LoVo (cell line): ENCODE measurements around the gene TMEM218.
A peak's percentile ranks its signal among the peaks of the same experiment; 100 is the strongest.

Experiments used
- DNase-seq: peaks from one replicate; pipeline ENCODE4 v3.0.0-alpha.2; 2016; ENCODE audit warnings: low spot score

Gene TMEM218

GRCh38 chr11:125129316-125129993 is 18.0 kb upstream of the TMEM218 start:
- DNase-seq: no peak

- DNase-seq: no peak
These were observed 17.0 kb upstream of the TMEM218 start for GRCh38 chr11:125128450-125128849.

GRCh38 chr11:125124618-125124992 is 13.2 kb upstream of the TMEM218 start:
- DNase-seq: no peak

- peak; percentile 36 for DNase-seq
These were observed 12.7 kb upstream of the TMEM218 start for GRCh38 chr11:125123947-125124617.

- DNase-seq: no peak
These were observed 11.9 kb upstream of the TMEM218 start for GRCh38 chr11:125123194-125123946.

GRCh38 chr11:125117429-125117828 is 6.0 kb upstream of the TMEM218 start:
- DNase-seq: no peak

- DNase-seq: no peak
These were observed 3.1 kb upstream of the TMEM218 start for GRCh38 chr11:125114518-125114917.

GRCh38 chr11:125112208-125112604 is 780 bp upstream of the TMEM218 start:
- DNase-seq: no peak

- no peak for DNase-seq
These were observed 454 bp downstream of the TMEM218 start for GRCh38 chr11:125111001-125111342.

- no peak for DNase-seq
These were observed 920 bp downstream of the TMEM218 start for GRCh38 chr11:125110506-125110905.

- no peak for DNase-seq
These were observed 3.0 kb downstream of the TMEM218 start for GRCh38 chr11:125108469-125108868.

GRCh38 chr11:125105926-125106325 is 5.5 kb downstream of the TMEM218 start:
- no peak for DNase-seq

GRCh38 chr11:125102510-125102909 is 8.9 kb downstream of the TMEM218 start:
- no peak for DNase-seq

GRCh38 chr11:125102025-125102424 is 9.4 kb downstream of the TMEM218 start:
- no peak for DNase-seq

- DNase-seq: no peak
These were observed 9.8 kb downstream of the TMEM218 start for GRCh38 chr11:125101596-125101995.

- no peak for DNase-seq
These were observed 11.3 kb downstream of the TMEM218 start for GRCh38 chr11:125100136-125100535.

GRCh38 chr11:125094731-125095130 is 16.7 kb downstream of the TMEM218 start:
- DNase-seq: no peak

- no peak for DNase-seq
These were observed 17.9 kb downstream of the TMEM218 start for GRCh38 chr11:125093502-125093901.

GRCh38 chr11:125092669-125093068 is 18.8 kb downstream of the TMEM218 start:
- DNase-seq: no peak

GRCh38 chr11:125091877-125092664 is 19.4 kb downstream of the TMEM218 start:
- no peak for DNase-seq

- DNase-seq: no peak
These were observed 20.1 kb downstream of the TMEM218 start for GRCh38 chr11:125091247-125091876.

- DNase-seq: no peak
These were observed 20.6 kb downstream of the TMEM218 start for GRCh38 chr11:125090816-125091215.
